KOPT-K1 (cell line): ENCODE data around the gene EXOC4.
"Not testable (repeated sequence)": the region's sequence is repeated elsewhere in the genome, so short reads cannot be mapped to it uniquely, and the experiment has no call there.

ENCODE experiments used
- H3K27ac ChIP-seq: fragments of 200-600 bp; sonication (generic); 2 replicates; pipeline ENCODE4 v1.5.1; 2016; ENCODE audit warnings: antibody characterized with exemption, mild to moderate bottlenecking, low read depth, low read length; ENCODE audit not compliant: poor library complexity, severe bottlenecking
- H3K36me3 ChIP-seq: fragments of 200-600 bp; sonication (generic); 2 replicates; pipeline ENCODE4 v1.5.1; 2017; ENCODE audit warnings: antibody characterized with exemption, mild to moderate bottlenecking, low read length, moderate library complexity; ENCODE audit not compliant: insufficient read depth
- H3K9me3 ChIP-seq: fragments of 200-600 bp; sonication (generic); 2 replicates; pipeline ENCODE4 v1.5.1; 2017; ENCODE audit warnings: antibody characterized with exemption, low read length, mild to moderate bottlenecking; ENCODE audit not compliant: insufficient read depth, poor library complexity, severe bottlenecking

EXOC4 gene

DNA sequence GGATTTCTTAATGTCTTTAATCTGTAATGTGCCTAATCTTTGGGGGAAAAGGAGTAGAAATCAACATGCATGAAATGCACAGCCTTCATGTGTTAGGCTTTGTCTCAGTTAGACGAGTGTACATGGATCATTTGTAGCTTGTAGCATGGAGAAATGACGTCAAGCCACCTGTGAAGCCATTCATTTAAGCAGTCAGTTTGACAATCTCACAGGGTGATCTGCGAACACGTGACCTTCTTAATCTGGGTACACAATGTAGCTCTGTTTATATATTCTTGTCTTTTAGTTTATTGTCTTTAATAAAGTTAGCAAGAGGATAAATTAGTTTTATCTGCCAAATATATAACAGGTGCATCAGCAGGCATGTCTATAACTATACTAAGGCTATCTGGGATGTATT is 522.3 kb downstream of the EXOC4 start:
- peaks cover 12% of the 10 kb centered on the region for H3K9me3 ChIP-seq
- no peak overlapping the region for H3K27ac ChIP-seq
- H3K36me3 ChIP-seq = no peaks in the 10 kb centered on the region

GRCh38 chr7:133776266-133776665 is 523.4 kb downstream of the EXOC4 start:
- H3K9me3 ChIP-seq = peaks cover 12% of the 10 kb centered on the region
- no peaks in the 10 kb centered on the region for H3K36me3 ChIP-seq
- H3K27ac ChIP-seq = no peak overlapping the region

DNA sequence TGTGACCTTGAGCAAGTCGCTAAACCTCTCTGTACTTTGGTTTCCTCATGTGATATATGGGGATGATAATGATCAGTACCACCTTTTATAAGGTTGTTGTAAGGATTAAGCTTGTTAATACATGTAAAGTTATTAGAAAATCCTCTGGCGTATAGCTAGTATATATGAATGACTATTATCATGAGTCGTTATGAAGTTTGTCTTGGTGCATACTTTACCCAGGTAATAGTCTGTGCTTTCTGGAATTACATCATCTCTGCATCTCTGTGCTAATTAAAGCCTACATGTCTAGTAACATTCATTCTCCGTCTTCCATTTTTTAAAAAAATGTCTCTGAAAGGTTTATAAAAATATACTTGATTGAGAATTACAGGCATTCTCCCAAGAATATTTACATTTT is 524.8 kb downstream of the EXOC4 start:
- Histone ChIP-seq H3K9me3 (peaks cover 12% of the 10 kb centered on the region), H3K36me3 (no peaks in the 10 kb centered on the region)

GRCh38 chr7:133778472-133778871 is 525.6 kb downstream of the EXOC4 start:
- Histone ChIP-seq H3K9me3 (peaks cover 12% of the 10 kb centered on the region), H3K27ac (no peak overlapping the region), H3K36me3 (no peaks in the 10 kb centered on the region)

More for the DNA sequence above, 524.8 kb downstream of the EXOC4 start:
- no peak overlapping the region for H3K27ac ChIP-seq

DNA sequence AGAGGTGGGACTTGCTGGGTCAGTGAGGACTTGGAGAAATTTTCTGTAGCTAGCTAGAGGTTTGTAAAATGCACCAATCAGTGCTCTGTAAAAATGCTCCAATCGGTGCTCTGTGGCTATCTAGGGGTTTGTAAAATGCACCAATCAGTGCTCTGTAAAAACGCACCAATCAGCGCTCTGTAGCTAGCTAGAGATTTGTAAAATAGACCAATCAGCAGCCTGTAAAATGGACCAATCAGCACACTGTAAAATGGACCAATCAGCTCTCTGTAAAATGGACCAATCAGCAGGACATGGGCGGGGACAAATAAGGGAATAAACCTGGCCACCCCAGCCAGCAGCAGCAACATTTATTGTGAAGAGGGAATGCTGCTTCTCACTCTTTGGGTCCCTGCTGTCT is 526.7 kb downstream of the EXOC4 start:
- H3K9me3 ChIP-seq = peaks cover 12% of the 10 kb centered on the region
- not testable (repeated sequence) for H3K27ac ChIP-seq, H3K36me3 ChIP-seq

GRCh38 chr7:133780912-133781311 is 528.0 kb downstream of the EXOC4 start:
- no peaks in the 10 kb centered on the region for H3K36me3 ChIP-seq
- peaks cover 12% of the 10 kb centered on the region for H3K9me3 ChIP-seq

DNA sequence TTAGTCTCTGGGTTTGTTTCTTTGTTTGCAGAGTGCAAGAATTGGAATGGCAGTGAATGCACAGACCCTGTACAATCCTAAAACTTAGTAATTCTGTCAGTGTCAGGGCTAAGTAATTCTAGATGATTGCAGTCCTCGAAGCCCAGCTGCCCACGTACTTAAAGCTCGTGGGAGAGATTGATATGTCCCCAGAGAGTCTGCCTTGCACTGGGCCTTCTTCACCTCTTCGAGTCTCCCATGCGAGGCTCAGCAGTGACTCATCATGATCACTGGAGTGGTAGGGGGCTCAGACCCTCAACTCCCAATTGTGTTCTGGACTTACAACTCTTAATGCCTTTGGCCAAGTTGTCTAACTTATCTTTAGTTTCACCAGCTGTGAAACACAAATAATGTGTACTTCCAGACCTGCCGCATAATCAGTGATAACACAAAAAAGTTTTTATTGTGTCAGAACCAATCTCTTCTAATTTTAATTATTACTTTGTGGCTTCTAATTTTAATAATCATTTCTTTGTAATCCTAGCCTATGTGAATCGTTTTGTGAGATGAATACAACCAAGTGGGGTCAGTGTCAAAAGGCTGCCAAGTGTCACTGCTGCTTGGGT is 528.7 kb downstream of the EXOC4 start:
- H3K9me3 ChIP-seq = peaks cover 12% of the 10 kb centered on the region
- H3K36me3 ChIP-seq = no peaks in the 10 kb centered on the region
- H3K27ac ChIP-seq = no peak overlapping the region

More at GRCh38 chr7:133780912-133781311, 528.0 kb downstream of the EXOC4 start:
- no peak overlapping the region for H3K27ac ChIP-seq

GRCh38 chr7:133782470-133782869 is 529.6 kb downstream of the EXOC4 start:
- no peaks in the 10 kb centered on the region for H3K36me3 ChIP-seq
- H3K27ac ChIP-seq = no peak overlapping the region
- H3K9me3 ChIP-seq = peaks cover 12% of the 10 kb centered on the region

- Histone ChIP-seq H3K36me3 (no peaks in the 10 kb centered on the region), H3K9me3 (peaks cover 12% of the 10 kb centered on the region), H3K27ac (no peak overlapping the region)
Observed at GRCh38 chr7:133783276-133783675, 530.4 kb downstream of the EXOC4 start.

- no peak overlapping the region for H3K27ac ChIP-seq
- H3K36me3 ChIP-seq = no peaks in the 10 kb centered on the region
- peaks cover 4% of the 10 kb centered on the region for H3K9me3 ChIP-seq
Observed at GRCh38 chr7:133784486-133785001, 531.7 kb downstream of the EXOC4 start.

DNA sequence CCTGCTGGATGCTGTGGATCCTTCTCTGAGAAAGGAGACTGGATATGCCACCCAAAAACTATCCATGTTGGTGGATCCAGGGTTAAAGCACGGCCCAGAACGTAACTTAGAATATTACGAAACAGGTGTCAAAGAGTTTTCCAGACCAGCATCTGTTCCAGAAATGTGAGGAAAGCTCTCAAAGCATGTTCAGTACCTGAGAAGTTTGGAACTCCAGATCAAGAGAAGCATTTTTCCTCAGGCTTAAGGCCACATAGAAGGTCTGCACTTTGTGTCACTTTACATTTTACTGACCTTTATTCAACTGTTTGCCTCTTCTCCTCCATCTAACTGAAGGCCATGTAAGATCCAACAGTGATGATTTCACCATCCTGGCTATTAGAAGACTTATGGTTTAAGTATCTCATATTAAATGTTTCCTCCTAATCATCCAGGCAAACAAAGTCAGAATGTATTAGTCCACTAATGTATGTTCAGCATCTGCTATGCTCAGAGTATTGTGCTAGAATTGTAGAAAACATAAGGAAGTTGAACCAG is 533.6 kb downstream of the EXOC4 start:
- no peaks in the 10 kb centered on the region for H3K9me3 ChIP-seq
- no peak overlapping the region for H3K27ac ChIP-seq

DNA sequence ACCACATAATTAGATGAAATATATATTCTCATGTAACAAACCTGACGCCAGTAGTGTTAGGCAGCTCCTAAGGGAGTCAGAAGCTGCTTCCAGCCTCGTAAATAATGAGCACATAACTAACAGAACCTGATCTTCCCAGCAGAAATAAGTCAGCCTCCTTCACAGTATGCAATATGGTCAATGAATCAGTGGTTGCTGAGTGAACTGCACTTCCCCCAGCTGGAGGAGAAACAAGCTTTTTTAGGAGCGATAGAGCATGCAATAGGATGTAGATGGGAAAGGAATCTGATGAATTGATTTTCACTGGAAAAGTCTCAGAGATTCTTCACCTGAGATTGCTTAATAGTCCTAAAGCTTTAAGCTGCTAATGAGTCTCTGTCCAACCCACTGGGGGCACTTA is 537.1 kb downstream of the EXOC4 start:
- Histone ChIP-seq H3K36me3 (no peaks in the 10 kb centered on the region), H3K9me3 (no peaks in the 10 kb centered on the region), H3K27ac (no peak overlapping the region)

More for the DNA sequence above, 533.6 kb downstream of the EXOC4 start:
- no peaks in the 10 kb centered on the region for H3K36me3 ChIP-seq

DNA sequence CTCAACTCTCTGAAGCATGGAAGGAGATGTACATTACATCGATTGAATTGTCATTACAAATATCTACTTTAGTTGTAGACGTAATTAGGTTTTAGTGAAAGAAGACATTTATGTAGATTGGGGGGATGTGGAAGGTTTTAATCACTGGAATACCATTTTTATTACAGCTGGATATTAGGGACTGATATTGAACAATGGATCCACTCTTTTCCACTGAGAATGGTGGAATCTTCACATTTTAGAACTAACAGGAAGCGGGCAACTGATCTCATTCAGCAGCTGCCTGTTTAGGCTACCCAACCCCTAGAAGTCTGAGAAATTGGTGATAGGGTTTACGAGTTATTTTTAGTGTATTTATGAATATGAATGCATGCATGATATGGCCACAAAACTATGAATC is 538.0 kb downstream of the EXOC4 start:
- H3K9me3 ChIP-seq = no peaks in the 10 kb centered on the region
- H3K27ac ChIP-seq = no peak overlapping the region
- H3K36me3 ChIP-seq = no peaks in the 10 kb centered on the region

- Histone ChIP-seq H3K27ac (no peak overlapping the region), H3K9me3 (no peaks in the 10 kb centered on the region), H3K36me3 (no peaks in the 10 kb centered on the region)
Observed at GRCh38 chr7:133794479-133794878, 541.6 kb downstream of the EXOC4 start.

DNA sequence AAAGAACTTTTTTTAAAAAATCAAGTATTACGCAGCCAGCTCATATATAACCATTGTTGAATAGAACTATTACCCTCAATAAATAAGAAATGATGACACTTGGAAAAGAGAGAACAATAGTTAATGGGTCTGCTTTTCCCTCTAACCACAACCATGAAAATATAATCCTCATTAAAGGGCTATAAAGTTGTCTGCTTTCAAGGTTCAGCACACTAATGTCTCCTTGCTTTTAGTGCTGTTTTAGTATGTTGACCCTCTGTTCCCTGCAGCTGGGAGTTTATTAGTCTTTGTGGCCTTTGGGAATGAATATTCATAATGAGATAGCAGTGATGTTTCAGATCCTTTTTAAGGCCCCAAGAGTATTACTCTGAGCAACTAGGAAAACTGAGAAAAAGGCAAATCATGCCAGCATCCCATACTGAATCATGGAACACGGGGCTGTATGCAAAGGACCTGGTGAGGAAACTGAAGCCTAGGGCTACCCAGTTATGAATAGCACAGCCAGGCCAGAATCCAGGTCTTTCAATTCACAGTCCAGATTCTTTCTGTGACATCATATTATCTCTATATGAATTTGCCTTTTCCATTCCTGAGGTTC is 542.3 kb downstream of the EXOC4 start:
- no peak overlapping the region for H3K27ac ChIP-seq
- H3K9me3 ChIP-seq = no peaks in the 10 kb centered on the region
- no peaks in the 10 kb centered on the region for H3K36me3 ChIP-seq
